Placental epithelial cell (primary cell): Measurements from ENCODE around the gene HRG. TPM values are rescaled to one million over a fixed set of nuclear protein-coding genes. Genes with fewer than 3 reads are reported as not detected.

Experiments
- small RNA-seq: library from RNA; depleted of rRNA; stranded (forward); fragments of <200 nt; gene quantifications from one replicate; pipeline ENCODE3, GENCODE V24; 2012
- total RNA-seq: library from RNA; depleted of rRNA; stranded (reverse); fragments of >200 nt; gene quantifications from 2 replicates; pipeline ENCODE4 v1.2.3, GENCODE V29; 2012

HRG gene, protein sequence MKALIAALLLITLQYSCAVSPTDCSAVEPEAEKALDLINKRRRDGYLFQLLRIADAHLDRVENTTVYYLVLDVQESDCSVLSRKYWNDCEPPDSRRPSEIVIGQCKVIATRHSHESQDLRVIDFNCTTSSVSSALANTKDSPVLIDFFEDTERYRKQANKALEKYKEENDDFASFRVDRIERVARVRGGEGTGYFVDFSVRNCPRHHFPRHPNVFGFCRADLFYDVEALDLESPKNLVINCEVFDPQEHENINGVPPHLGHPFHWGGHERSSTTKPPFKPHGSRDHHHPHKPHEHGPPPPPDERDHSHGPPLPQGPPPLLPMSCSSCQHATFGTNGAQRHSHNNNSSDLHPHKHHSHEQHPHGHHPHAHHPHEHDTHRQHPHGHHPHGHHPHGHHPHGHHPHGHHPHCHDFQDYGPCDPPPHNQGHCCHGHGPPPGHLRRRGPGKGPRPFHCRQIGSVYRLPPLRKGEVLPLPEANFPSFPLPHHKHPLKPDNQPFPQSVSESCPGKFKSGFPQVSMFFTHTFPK
- total RNA-seq: not detected in 2 replicates

DNA sequence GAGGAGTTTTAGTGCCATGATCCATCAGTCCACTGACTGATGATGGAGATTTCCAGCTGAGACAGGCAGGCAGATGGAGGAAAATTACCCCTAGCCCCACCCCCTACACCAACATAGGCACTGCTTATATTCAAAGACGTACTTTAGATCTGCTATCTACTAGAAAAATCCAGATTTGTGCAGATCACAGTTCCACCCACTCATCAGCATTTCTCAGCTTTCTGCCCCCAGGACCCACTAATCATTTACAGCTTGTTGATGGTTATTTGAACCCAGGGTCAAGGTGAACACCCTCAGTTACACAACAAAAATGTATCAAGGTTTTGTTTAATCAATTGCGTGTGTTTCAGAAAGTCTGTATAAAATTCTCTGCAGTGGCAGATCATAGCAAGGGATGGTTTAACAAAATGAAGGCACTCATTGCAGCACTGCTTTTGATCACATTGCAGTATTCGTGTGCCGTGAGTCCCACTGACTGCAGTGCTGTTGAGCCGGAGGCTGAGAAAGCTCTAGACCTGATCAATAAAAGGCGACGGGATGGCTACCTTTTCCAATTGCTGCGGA, at the start of gene HRG:
HRG (plus strand) TSS at position 390 of the 564 bp plus-strand sequence; CDS start at position 408, 18 bp downstream.

DNA sequence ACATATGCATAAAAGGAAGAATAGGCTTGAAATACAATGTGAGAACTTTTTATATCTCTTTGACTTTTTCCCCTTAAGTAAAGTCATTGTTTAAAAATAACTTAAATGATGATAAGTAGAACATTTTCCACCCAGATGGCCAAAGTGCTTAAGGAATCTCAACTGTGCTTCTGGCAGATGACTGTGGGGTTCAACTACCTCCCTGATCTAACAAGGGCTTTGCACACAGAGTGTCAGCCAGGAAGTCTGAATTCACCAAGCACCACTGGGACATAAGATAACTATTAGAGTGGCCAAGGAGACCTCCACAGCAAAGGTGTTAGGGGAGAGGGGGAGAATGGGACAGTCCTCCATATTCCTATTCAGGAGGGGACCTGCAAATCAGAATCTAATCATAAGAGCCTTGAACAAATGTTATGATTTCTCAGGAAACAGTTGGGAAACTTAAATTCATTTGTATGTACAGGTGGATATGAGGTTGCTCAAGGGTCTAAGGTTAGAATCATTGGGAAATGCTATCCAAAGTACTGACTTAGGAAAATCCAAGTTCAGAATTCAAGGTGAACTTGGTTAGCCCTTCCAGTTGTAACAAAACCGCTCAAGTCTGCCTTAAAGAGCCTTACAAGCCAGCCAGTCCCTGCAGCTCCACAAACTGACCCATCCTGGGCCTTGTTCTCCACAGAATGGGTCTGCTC, 25.9 kb upstream of the HRG start, which contains the start of gene FETUB:
FETUB (plus strand) TSS at position 622 of the 695 bp plus-strand sequence; CDS start at position 684, 62 bp downstream.

DNA sequence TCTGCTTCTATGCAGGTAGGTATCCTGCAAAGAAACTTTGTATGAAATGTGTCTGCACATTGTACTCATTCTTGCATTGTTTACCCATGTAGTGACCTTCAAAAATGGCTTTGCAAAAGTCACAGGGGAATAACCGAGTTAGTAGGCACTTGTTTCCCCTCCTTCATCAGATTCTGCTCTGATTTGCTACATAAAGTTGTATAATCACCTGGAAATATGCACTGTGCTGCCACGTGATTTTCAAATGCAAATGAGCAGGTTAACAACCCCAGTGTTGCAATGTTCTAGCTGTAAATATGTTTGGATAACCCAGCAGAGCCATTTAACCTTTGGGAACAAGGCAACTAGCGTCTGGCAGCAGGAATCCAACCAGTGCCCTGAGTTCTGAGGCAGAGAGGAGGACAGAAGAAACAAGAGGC, 51.2 kb downstream of the HRG start, which contains the start of gene KNG1:
KNG1 (plus strand) TSS at position 321 of the 419 bp plus-strand sequence. CDS start 184 bp downstream, outside the sequence.

Small RNA genes lying within 50 kb of the gene (small RNA-seq; reads per million reads assigned to genes)
- gene RF00017: not detected

Other genes with a start within 250 kb of the HRG start
- gene CRYGS, start 121.6 kb upstream of the HRG start, total RNA-seq: 1.3 and 1.6 TPM in 2 replicates
- gene TBCCD1, start 98.7 kb upstream of the HRG start, total RNA-seq: 12.2 and 16.4 TPM in 2 replicates
- gene DNAJB11, start 95.3 kb upstream of the HRG start, total RNA-seq: 21.2 and 54.3 TPM in 2 replicates
- not detected in 2 replicates for gene AHSG, start 53.0 kb upstream of the HRG start, total RNA-seq
- 0.22 TPM in 1 of 2 replicates, not detected in the other for gene FETUB, start 25.6 kb upstream of the HRG start, total RNA-seq
- not detected in 2 replicates for gene KNG1, start 51.3 kb downstream of the HRG start, total RNA-seq
- 463 and 688 TPM in 2 replicates for gene EIF4A2, start 117.6 kb downstream of the HRG start, total RNA-seq
- 15.7 and 17.0 TPM in 2 replicates for gene RFC4, start 140.5 kb downstream of the HRG start, total RNA-seq
- gene ADIPOQ, start 176.7 kb downstream of the HRG start, total RNA-seq: not detected in 2 replicates